DMS153 treated with DMSO at 0.1 percent for 48 hours (cell line): ENCODE data around the gene SMU1.
"Not testable (repeated sequence)": the region's sequence is repeated elsewhere in the genome, so short reads cannot be mapped to it uniquely, and the experiment has no call there.

Experiments
- DNase-seq: peaks from one replicate; lab custom pipeline; 2025; ENCODE audit not compliant: unreplicated experiment; lab: John Stamatoyannopoulos, UW

The SMU1 gene

GRCh38 chr9:33014665-33015014 lies 61.8 kb downstream of the SMU1 start:
- DNase-seq: no peak

- no peak for DNase-seq
Measured at GRCh38 chr9:33013962-33014664, 62.4 kb downstream of the SMU1 start.

DNA sequence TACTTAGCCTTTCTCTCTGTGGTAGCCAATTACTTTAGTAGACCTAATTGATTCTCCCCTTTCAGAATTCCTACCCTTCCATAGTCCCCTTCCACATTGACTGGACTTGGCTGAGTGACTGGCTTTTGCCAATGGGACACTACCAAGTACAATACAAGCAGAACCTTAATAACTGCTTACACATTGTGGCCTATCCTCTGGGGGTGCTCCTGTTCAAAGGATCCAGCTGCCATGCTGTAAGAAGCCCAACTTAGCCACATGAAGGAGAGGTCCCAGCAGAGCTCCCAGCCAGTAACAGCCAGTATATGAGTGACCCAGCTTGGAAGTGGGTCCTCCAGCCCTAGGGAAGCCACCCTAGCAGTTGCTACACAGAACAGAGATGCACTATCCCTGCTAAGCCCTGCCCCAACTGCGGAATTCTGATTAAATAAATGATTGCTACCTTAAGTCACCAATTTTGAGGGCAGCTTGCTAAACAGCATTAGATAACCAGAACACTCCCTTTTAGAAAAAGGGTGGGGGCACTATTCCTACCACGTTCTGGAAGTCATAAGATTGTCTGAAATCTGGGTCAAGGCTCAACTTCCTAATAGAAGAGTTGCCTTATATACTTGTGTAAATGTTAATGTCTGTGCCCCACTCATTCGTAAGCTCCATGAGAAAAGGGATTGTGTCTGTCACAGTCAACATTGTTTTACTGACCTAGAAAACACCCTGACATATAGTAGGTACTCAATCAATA lies 64.0 kb downstream of the SMU1 start:
- no peak for DNase-seq

DNA sequence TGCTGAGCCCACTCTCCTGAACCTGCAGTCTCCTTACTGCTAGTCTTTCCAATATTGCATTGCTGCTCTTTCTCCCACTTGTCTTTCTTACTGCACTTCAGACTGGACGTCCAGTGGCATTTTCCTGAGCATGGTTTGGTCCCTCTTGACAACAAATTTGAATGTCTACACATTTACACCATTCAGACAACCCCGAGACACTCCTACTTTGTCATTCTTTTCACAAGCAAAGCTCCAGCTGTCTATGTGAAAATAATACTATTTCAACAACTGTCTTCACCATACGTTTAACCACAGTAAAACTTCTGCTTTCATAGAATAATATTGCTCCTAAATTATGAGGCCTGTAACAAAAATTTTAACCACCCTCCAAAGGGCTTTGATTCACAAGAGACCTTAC lies 64.6 kb downstream of the SMU1 start:
- DNase-seq: no peak

DNA sequence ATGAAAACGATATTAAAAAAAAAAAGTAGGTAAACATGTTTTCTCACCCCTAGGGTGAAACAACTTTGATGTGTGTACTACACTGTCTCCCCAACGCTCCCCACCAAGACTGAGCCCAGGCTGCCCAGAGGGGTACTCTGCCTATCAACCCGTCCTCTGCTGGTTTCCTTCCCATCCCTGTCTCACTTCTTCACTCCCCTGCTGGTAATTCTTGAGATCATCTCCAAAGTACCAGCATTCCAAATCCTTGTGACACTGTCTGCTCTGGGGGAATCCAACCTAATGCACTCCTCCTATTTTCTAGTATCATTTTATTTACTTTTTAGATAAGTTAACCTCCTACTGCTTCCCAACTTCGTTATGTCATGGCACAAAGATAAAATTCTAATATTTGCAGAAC lies 68.7 kb downstream of the SMU1 start:
- no peak for DNase-seq

- not testable (repeated sequence) for DNase-seq
Measured at GRCh38 chr9:33005335-33005734, 71.1 kb downstream of the SMU1 start.

- DNase-seq: not testable (repeated sequence)
Measured at GRCh38 chr9:33000682-33001055, 75.8 kb downstream of the SMU1 start.

- no peak for DNase-seq
Measured at GRCh38 chr9:32992595-32993238, 83.8 kb downstream of the SMU1 start.

DNA sequence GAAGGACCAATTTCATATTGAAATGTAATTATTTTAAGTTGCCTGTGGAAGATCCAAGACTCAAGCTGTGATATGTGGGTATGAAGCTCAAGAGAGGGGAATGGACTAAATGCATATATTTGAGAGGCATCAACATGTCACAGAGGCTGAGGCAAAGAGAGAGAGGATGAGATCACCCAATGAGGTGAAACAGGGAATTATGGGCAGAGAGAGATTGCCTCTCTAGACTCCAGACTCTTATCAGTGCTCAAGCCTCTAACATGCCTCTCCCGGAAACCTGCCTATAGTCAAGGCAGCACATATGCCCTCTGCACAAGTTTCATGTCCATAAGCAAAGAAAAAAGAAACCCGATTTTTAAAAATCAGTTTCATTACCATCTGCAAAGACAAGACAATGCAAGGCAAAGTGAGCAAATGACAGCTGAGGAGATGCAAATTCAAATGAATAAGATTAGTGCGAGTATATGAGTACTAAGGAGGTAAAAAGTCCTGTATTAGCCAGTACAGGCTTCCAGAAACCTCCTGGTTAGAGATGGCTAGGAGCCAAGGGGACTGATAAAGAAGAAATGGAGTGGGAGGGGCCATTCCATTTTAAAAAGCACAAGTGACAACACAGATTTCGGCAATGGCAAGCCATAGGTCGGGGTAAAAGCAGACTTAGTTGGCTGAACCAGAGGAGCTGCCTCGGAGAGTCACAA lies 84.4 kb downstream of the SMU1 start:
- no peak for DNase-seq
